Measurements from ENCODE around the gene TLR4. TPM values are rescaled to one million over a fixed set of nuclear protein-coding genes. Genes with fewer than 3 reads are reported as not detected.

Gene TLR4
- total RNA-seq, 1 experiment from 2014 or later, result 0.07 TPM

DNA sequence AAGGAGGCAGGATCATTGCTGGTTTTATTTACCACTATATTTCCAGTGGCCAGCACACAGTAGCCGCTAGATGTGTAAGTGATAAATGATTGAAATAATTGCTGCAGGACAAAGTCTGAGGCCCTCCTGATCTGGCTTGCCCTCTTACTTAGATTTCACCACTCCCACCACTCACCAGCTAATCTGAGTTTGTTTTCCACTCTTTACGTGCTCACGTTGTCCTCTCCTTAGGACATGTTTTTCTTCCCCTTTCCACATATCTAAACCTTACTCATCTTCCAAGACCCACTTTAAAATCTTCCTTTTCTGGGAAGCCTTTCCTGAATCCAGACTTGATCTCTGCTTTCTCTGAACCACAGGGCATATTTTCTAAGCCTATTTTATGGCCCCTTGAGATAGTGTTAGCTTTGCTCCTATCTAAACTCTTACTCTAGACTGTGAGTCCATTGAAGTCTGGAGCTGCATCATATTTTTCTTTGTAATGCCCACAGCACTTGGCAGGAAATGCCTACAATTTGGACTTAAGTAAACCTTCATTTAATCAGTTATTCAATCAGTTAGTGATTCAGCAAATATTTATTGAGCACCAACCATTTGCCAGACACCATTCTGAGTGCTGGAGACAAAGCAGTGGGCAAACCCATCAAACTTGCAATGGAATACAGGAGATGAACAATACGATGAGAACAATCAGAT lies 2.4 kb downstream of the TLR4 start:
- H3K27ac Mint-ChIP-seq, result no peak overlapping the region
- Histone ChIP-seq H3K4me2 (ENCODE audit: insufficient read depth, insufficient read length, low read length) (no peak overlapping the region), H4K5ac (ENCODE audit: insufficient read length, low read depth, low read length) (no peak overlapping the region), H2AK5ac (ENCODE audit: insufficient read length, low read length) (no peak overlapping the region), H3K56ac (ENCODE audit: insufficient read length, low read depth, low read length) (no peak overlapping the region), H3K4ac (ENCODE audit: low read depth, low read length) (no peak overlapping the region), H3K79me1 (ENCODE audit: insufficient read depth, low read depth, low read length, poor library complexity, severe bottlenecking) (no peaks in the 10 kb centered on the region), H3K27ac (ENCODE audit: insufficient read length, low read depth, low read length) (no peak overlapping the region), H2BK12ac (ENCODE audit: insufficient read length, low read depth, low read length) (no peak overlapping the region), H3K27me3 (ENCODE audit: insufficient read depth, low read length) (no peaks in the 10 kb centered on the region), H3T11ph (ENCODE audit: low read length) (no peak overlapping the region), H4K20me1 (ENCODE audit: control insufficient read depth, insufficient read depth, insufficient read length) (no peaks in the 10 kb centered on the region), H2AFZ (ENCODE audit: low read length) (no peak overlapping the region), H3K18ac (ENCODE audit: insufficient read length, low read depth, low read length) (no peak overlapping the region), H3K79me2 (ENCODE audit: insufficient read depth, low read length) (no peaks in the 10 kb centered on the region), H2BK5ac (ENCODE audit: insufficient read length, low read length) (no peak overlapping the region), H4K91ac (ENCODE audit: insufficient read length, low read depth, low read length) (no peak overlapping the region), H2BK20ac (ENCODE audit: low read depth, low read length, poor library complexity, severe bottlenecking) (no peak overlapping the region), H3K23ac (ENCODE audit: insufficient read length, low read depth, low read length) (no peak overlapping the region), H3K14ac (ENCODE audit: insufficient read depth, low read length) (no peak overlapping the region), H4K8ac (replicated peaks; ENCODE audit: insufficient read length, low read depth, low read length) (no peak overlapping the region), H2BK15ac (ENCODE audit: low read depth, low read length) (no peak overlapping the region), H3K23me2 (ENCODE audit: insufficient read length, low read depth, low read length, poor library complexity, severe bottlenecking) (no peaks in the 10 kb centered on the region), H3K4me1 (ENCODE audit: insufficient read depth, low read length) (no peaks in the 10 kb centered on the region; the same call in 1 of the 2 replicates), H3K9me3 (ENCODE audit: control insufficient read depth, low read depth, low read length) (no peaks in the 10 kb centered on the region), H2BK120ac (ENCODE audit: low read depth, low read length, poor library complexity, severe bottlenecking) (no peak overlapping the region), H3K9ac (ENCODE audit: extremely low read depth, insufficient read length, low read length) (no peak overlapping the region)
- H3K9me3 Mint-ChIP-seq, result no peaks in the 10 kb centered on the region
- H3K36me3 Mint-ChIP-seq (ENCODE audit: insufficient read depth in 1 of 3, low read depth in 3 of 3), result no peaks in the 10 kb centered on the region
- DNase-seq, result no peak
- no CpG with 5 or more reads among the region's 4 CpGs for WGBS (ENCODE audit: extremely low coverage, insufficient read length, low lambda C conversion rate)
- H3K4me3 Mint-ChIP-seq, result no peak overlapping the region
- TF ChIP-seq, protein P1, sequence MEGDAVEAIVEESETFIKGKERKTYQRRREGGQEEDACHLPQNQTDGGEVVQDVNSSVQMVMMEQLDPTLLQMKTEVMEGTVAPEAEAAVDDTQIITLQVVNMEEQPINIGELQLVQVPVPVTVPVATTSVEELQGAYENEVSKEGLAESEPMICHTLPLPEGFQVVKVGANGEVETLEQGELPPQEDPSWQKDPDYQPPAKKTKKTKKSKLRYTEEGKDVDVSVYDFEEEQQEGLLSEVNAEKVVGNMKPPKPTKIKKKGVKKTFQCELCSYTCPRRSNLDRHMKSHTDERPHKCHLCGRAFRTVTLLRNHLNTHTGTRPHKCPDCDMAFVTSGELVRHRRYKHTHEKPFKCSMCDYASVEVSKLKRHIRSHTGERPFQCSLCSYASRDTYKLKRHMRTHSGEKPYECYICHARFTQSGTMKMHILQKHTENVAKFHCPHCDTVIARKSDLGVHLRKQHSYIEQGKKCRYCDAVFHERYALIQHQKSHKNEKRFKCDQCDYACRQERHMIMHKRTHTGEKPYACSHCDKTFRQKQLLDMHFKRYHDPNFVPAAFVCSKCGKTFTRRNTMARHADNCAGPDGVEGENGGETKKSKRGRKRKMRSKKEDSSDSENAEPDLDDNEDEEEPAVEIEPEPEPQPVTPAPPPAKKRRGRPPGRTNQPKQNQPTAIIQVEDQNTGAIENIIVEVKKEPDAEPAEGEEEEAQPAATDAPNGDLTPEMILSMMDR (conservative IDR thresholded peaks at IDR 0.05), result no peak
- H3K4me1 Mint-ChIP-seq, result peaks cover 10 to 14% of the 10 kb centered on the region in 2 experiments; a peak in 3 of 4 replicates
- no peaks in the 10 kb centered on the region for H3K27me3 Mint-ChIP-seq (ENCODE audit: low read depth)
